ENCODE results near the gene IGFBP7. TPM values are rescaled to one million over a fixed set of nuclear protein-coding genes. Genes with fewer than 3 reads are reported as not detected.

The IGFBP7 gene
- polyA plus RNA-seq, 2 of the 4 experiments (the other 2 are of a cell fraction) = 133 to 227 TPM

- TF ChIP-seq REST (IDR thresholded peaks at IDR 0.05) (no peak), USF2 (IDR thresholded peaks at IDR 0.05) (no peak), JUN (IDR thresholded peaks at IDR 0.05) (no peak), FOSB (CRISPR knock-in tag; IDR thresholded peaks at IDR 0.05) (no peak), JUNB (IDR thresholded peaks at IDR 0.05) (no peak), RAD21 (conservative IDR thresholded peaks at IDR 0.05 in 1 of 2, IDR thresholded peaks at IDR 0.05 in 1 of 2) (no peak), ZNF302 (CRISPR knock-in tag; IDR thresholded peaks at IDR 0.05) (no peak), E2F6 (IDR thresholded peaks at IDR 0.05; ENCODE audit: borderline replicate concordance, low read depth) (no peak)
These were observed 46.7 kb downstream of the IGFBP7 start (continued) for GRCh38 chr4:57063518-57063917.

- H3K4me3 ChIP-seq = no peak overlapping the region
- ChIA-PET CTCF (interaction anchor here (0.6 to 1.9 kb wide), 3 partner anchors 23 to 102 kb away, joined by 3 to 6 read pairs (median 3); no protein-coding TSS in a partner anchor), POLR2A (no interaction called here)
- DNase-seq (ENCODE audit: low read depth in 1 of 2, low spot score in 1 of 2) (no peak), ATAC-seq (no peak), FAIRE-seq (no peak)
- no peaks in the 10 kb centered on the region for H3K9me3 ChIP-seq
- TF ChIP-seq MAZ (IDR thresholded peaks at IDR 0.05; ENCODE audit: borderline replicate concordance, low read depth, low read length) (no peak), BCL3 (IDR thresholded peaks at IDR 0.05) (no peak), HDAC2 (IDR thresholded peaks at IDR 0.05) (no peak), REST (IDR thresholded peaks at IDR 0.05) (no peak), TP53 (CRISPR knock-in tag; IDR thresholded peaks at IDR 0.05) (no peak), SREBF2 (IDR thresholded peaks at IDR 0.05) (no peak), JUN (IDR thresholded peaks at IDR 0.05) (no peak), NPAS2 (CRISPR knock-in tag; IDR thresholded peaks at IDR 0.05; ENCODE audit: borderline replicate concordance) (no peak), ZC3H11A (IDR thresholded peaks at IDR 0.05) (no peak), ZFP36 (IDR thresholded peaks at IDR 0.05; ENCODE audit: borderline replicate concordance, partially characterized antibody) (no peak)
- TF ChIP-seq, protein P1, sequence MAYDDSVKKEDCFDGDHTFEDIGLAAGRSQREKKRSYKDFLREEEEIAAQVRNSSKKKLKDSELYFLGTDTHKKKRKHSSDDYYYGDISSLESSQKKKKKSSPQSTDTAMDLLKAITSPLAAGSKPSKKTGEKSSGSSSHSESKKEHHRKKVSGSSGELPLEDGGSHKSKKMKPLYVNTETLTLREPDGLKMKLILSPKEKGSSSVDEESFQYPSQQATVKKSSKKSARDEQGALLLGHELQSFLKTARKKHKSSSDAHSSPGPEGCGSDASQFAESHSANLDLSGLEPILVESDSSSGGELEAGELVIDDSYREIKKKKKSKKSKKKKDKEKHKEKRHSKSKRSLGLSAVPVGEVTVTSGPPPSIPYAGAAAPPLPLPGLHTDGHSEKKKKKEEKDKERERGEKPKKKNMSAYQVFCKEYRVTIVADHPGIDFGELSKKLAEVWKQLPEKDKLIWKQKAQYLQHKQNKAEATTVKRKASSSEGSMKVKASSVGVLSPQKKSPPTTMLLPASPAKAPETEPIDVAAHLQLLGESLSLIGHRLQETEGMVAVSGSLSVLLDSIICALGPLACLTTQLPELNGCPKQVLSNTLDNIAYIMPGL (CRISPR knock-in tag; IDR thresholded peaks at IDR 0.05; ENCODE audit: borderline replicate concordance) = no peak
- H3K4me1 ChIP-seq = peaks cover 56% of the 10 kb centered on the region
- peak overlapping the region in 1 of 2 experiments; percentile 88; a peak in 4 of 6 replicates for H3K27ac ChIP-seq
- H3K4me2 ChIP-seq = peak overlapping the region; percentile 19; the same call in 1 of the 3 replicates
- 72% methylated on average over 5 of the region's 5 CpGs for WGBS (ENCODE audit: missing lambda C conversion rate)
These were observed 48.8 kb downstream of the IGFBP7 start for GRCh38 chr4:57061395-57061794.
